SJSA1 (cell line): ENCODE data around the gene CDC42SE2. TPM values are rescaled to one million over a fixed set of nuclear protein-coding genes. Genes with fewer than 3 reads are reported as not detected.
"Not testable (repeated sequence)": the region's sequence is repeated elsewhere in the genome, so short reads cannot be mapped to it uniquely, and the experiment has no call there.

Experiments
- DNase-seq, 2 experiments: peaks; one replicate each; pipeline ENCODE4 v3.0.0-alpha.2; 2015 to 2020; ENCODE audit warnings: low spot score in 2 of 2, low read depth in 1 of 2
- H3K27ac ChIP-seq: fragments of 250-450 bp; sonication (Bioruptor Pico); 2 replicates; pipeline ENCODE4 v1.5.1; 2020; ENCODE audit warnings: mild to moderate bottlenecking, moderate library complexity
- H3K27me3 ChIP-seq: fragments of 250-450 bp; sonication (Bioruptor Pico); replicated peaks from 2 replicates; pipeline ENCODE4 v1.5.1; 2020; ENCODE audit warnings: mild to moderate bottlenecking, moderate library complexity
- H3K36me3 ChIP-seq: fragments of 250-450 bp; sonication (Bioruptor Pico); 2 replicates; pipeline ENCODE4 v1.5.1; 2020; ENCODE audit warnings: mild to moderate bottlenecking
- H3K4me1 ChIP-seq: fragments of 250-450 bp; sonication (Bioruptor Pico); replicated peaks from 2 replicates; pipeline ENCODE4 v1.6.1; 2021; ENCODE audit warnings: mild to moderate bottlenecking
- H3K4me3 ChIP-seq: fragments of 250-450 bp; sonication (Bioruptor Pico); 2 replicates; pipeline ENCODE4 v1.5.1; 2020; ENCODE audit warnings: mild to moderate bottlenecking
- H3K9me3 ChIP-seq: fragments of 250-450 bp; sonication (Bioruptor Pico); replicated peaks from 2 replicates; pipeline ENCODE4 v1.5.1; 2020; ENCODE audit warnings: mild to moderate bottlenecking
- total RNA-seq: library from RNA; depleted of rRNA; stranded (reverse); fragments of >200 nt; shearing (Covaris generic); gene quantifications from 2 replicates; pipeline ENCODE4 v1.2.3, GENCODE V29; 2014

Gene CDC42SE2
- total RNA-seq, 1 experiment from 2014 or later: 66.2 TPM

GRCh38 chr5:131393498-131393968, 129.7 kb downstream of the CDC42SE2 start:
- Histone ChIP-seq H3K4me1 (no peaks in the 10 kb centered on the region; the same call in 1 of the 2 replicates), H3K9me3 (no peaks in the 10 kb centered on the region), H3K4me3 (no peak overlapping the region), H3K27ac (no peak overlapping the region), H3K36me3 (peaks cover 68% of the 10 kb centered on the region), H3K27me3 (no peaks in the 10 kb centered on the region)
- no peak for DNase-seq

GRCh38 chr5:131394128-131394527, 130.3 kb downstream of the CDC42SE2 start:
- Histone ChIP-seq H3K9me3 (no peaks in the 10 kb centered on the region), H3K4me1 (no peaks in the 10 kb centered on the region; the same call in 1 of the 2 replicates), H3K27me3 (no peaks in the 10 kb centered on the region), H3K27ac (no peak overlapping the region), H3K36me3 (peaks cover 67% of the 10 kb centered on the region), H3K4me3 (no peak overlapping the region)
- DNase-seq: no peak

DNA sequence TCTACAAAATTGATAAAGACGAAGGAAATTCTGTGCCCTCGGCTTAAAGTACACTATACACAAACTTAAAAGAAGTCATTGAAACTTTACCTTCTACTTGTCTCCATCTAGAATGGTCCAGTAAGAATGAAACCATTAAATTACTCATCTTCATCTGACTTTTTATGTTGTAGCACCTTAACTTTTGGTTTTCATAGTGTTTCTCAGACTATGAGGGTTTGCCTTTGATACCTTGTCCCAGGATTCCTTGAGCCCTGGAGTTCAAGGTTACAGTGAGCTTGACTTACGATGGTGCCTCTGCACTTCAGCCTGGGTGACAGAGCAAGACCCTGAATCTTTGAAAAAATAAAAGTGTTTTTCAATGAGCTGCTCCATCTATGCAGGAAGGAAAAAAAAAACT, 132.2 kb downstream of the CDC42SE2 start:
- no peaks in the 10 kb centered on the region for H3K9me3 ChIP-seq
- peaks cover 70% of the 10 kb centered on the region for H3K36me3 ChIP-seq
- DNase-seq: no peak
- no peaks in the 10 kb centered on the region; the same call in 1 of the 2 replicates for H3K4me1 ChIP-seq
- no peak overlapping the region for H3K4me3 ChIP-seq
- no peaks in the 10 kb centered on the region for H3K27me3 ChIP-seq
- no peak overlapping the region for H3K27ac ChIP-seq

GRCh38 chr5:131396630-131397273, 132.9 kb downstream of the CDC42SE2 start:
- Histone ChIP-seq H3K27me3 (no peaks in the 10 kb centered on the region), H3K36me3 (peaks cover 66% of the 10 kb centered on the region), H3K4me3 (no peak overlapping the region), H3K9me3 (no peaks in the 10 kb centered on the region), H3K27ac (no peak overlapping the region), H3K4me1 (no peaks in the 10 kb centered on the region; the same call in 1 of the 2 replicates)
- no peak for DNase-seq

DNA sequence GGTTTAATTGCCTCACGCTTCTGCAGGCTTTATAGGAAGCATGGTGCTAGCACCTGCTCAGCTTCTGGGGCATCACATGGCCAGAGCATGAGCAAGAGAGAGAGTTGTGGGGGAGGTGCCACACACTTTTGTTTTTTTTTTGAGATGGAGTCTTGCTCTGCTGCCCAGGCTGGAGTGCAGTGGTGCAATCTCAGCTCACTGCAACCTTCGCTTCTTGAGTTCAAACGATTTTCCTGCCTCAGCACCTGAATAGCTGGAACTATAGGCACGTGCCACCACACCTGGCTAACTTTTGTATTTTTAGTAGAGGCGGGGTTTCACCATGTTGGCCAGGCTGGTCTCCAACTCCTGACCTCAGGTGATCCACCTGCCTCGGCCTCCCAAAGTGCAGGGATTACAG, 135.2 kb downstream of the CDC42SE2 start:
- H3K27ac ChIP-seq, H3K27me3 ChIP-seq, H3K4me1 ChIP-seq, H3K4me3 ChIP-seq, DNase-seq, H3K9me3 ChIP-seq: not testable (repeated sequence)
- H3K36me3 ChIP-seq: peaks cover 52% of the 10 kb centered on the region

GRCh38 chr5:131400585-131400984, 136.7 kb downstream of the CDC42SE2 start:
- Histone ChIP-seq H3K27me3 (no peaks in the 10 kb centered on the region), H3K9me3 (no peaks in the 10 kb centered on the region; the same call in 1 of the 2 replicates), H3K27ac (no peak overlapping the region), H3K4me1 (no peaks in the 10 kb centered on the region), H3K4me3 (no peak overlapping the region), H3K36me3 (peaks cover 40% of the 10 kb centered on the region)
- no peak for DNase-seq

DNA sequence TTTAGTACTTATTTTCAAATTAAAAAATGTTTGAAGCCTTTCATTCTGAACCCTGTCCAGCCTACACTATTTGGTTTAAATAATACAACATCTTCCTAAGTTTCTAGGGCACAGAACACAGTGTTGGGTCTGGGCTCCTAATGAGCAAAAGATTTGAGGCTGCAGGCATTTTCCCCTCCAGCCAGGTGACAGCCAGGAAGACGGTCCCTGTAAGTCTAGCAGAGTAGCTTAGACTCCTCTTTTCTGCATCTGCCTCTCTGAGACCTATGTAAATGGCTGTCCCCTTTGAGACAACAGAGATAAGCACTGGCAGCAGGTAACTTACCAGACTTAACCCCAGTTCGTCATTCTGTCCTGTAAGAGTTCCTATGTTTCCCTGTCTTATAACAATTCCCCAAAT, 141.8 kb downstream of the CDC42SE2 start:
- Histone ChIP-seq H3K4me1 (no peaks in the 10 kb centered on the region), H3K9me3 (no peaks in the 10 kb centered on the region; the same call in 1 of the 2 replicates), H3K4me3 (no peak overlapping the region), H3K27ac (no peak overlapping the region), H3K36me3 (peaks cover 20% of the 10 kb centered on the region), H3K27me3 (no peaks in the 10 kb centered on the region)
- DNase-seq: no peak

DNA sequence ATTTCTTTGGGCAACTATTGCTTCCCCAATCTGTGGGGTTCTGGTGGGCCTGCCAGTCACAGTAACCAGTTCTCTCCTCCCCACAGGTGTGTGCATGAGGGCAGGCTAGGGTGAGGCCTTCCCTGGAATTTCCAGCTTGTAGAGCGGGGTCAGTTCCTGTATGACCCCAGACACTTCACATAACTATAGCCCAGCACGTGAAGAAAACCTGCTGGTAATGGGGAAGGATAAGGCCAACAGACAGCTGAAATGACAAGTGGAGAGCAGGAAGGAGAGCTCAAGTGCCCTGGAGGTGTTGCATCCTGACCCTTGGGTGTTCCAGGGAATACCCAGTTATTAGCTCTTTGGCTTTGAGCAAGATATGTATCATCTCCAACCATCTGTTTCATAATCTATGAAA, 142.2 kb downstream of the CDC42SE2 start:
- H3K9me3 ChIP-seq: no peaks in the 10 kb centered on the region; the same call in 1 of the 2 replicates
- peaks cover 20% of the 10 kb centered on the region for H3K36me3 ChIP-seq
- no peak overlapping the region for H3K27ac ChIP-seq
- H3K4me1 ChIP-seq: no peaks in the 10 kb centered on the region
- no peak for DNase-seq
- H3K4me3 ChIP-seq: no peak overlapping the region
- H3K27me3 ChIP-seq: no peaks in the 10 kb centered on the region

GRCh38 chr5:131406975-131407638, 143.3 kb downstream of the CDC42SE2 start:
- H3K27me3 ChIP-seq: no peaks in the 10 kb centered on the region
- no peak overlapping the region for H3K4me3 ChIP-seq
- no peaks in the 10 kb centered on the region for H3K4me1 ChIP-seq
- H3K36me3 ChIP-seq: peaks cover 17% of the 10 kb centered on the region
- DNase-seq: no peak
- no peak overlapping the region for H3K27ac ChIP-seq
- H3K9me3 ChIP-seq: no peaks in the 10 kb centered on the region; the same call in 1 of the 2 replicates

GRCh38 chr5:131413605-131414559, 150.0 kb downstream of the CDC42SE2 start:
- Histone ChIP-seq H3K27ac (no peak overlapping the region), H3K27me3 (no peaks in the 10 kb centered on the region), H3K4me1 (no peaks in the 10 kb centered on the region), H3K9me3 (no peaks in the 10 kb centered on the region; the same call in 1 of the 2 replicates), H3K36me3 (no peaks in the 10 kb centered on the region), H3K4me3 (no peak overlapping the region)
- no peak for DNase-seq

DNA sequence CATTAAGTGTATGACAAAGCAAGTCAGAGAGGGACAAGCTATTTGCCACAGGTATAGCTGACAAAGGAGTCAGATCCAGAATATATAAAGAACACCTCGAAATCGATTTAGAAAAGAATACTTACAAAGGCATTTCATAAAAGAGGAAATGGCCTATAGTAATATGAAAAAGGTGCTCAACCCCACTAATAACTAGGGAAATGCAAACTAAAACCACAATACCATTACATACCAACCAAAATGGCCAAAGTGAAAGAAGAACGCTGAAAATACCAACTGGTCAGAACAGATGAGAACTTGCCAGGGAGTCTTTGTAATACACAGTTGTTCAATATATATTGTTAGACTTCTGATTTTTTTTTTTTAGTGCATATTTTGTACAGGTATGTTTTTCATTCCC, 152.9 kb downstream of the CDC42SE2 start:
- H3K27ac ChIP-seq: no peak overlapping the region
- no peaks in the 10 kb centered on the region; the same call in 1 of the 2 replicates for H3K36me3 ChIP-seq
- no peaks in the 10 kb centered on the region for H3K27me3 ChIP-seq
- H3K9me3 ChIP-seq: no peaks in the 10 kb centered on the region; the same call in 1 of the 2 replicates
- no peak for DNase-seq
- no peak overlapping the region for H3K4me3 ChIP-seq
- no peaks in the 10 kb centered on the region for H3K4me1 ChIP-seq

DNA sequence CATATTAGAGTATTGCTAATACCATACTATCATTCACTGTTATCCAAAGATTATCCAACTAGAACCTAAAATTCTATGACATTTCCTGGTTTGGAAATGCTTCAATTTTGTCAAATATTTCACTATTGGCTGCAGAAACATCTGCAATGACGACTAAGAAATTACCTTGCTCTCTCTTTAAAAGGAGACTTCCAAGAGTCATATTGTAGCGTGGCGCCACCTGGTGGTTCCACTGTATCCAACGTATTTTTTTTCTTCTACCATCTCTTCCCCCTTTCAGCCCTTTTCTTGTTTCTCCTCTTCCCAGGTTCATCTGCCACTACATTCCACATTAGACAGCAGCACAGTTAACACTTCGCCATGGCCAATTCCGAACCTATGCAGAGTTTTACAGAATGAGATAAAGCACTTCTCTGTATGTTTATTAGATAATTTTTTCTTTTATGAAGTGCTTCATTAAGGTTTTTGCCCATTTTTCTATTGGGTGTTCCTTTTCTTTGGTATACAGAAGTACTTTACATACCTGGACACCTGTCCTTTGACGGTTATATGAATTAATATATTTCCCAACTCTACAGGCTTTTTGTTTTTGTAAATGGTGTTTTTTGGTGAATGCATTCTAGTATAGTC, 153.5 kb downstream of the CDC42SE2 start:
- Histone ChIP-seq H3K27me3 (no peaks in the 10 kb centered on the region), H3K9me3 (no peaks in the 10 kb centered on the region; the same call in 1 of the 2 replicates), H3K4me3 (no peak overlapping the region), H3K27ac (no peak overlapping the region), H3K36me3 (peaks cover 4% of the 10 kb centered on the region; the same call in 1 of the 2 replicates), H3K4me1 (no peaks in the 10 kb centered on the region)
- peak; percentile 72 to 81 for DNase-seq

DNA sequence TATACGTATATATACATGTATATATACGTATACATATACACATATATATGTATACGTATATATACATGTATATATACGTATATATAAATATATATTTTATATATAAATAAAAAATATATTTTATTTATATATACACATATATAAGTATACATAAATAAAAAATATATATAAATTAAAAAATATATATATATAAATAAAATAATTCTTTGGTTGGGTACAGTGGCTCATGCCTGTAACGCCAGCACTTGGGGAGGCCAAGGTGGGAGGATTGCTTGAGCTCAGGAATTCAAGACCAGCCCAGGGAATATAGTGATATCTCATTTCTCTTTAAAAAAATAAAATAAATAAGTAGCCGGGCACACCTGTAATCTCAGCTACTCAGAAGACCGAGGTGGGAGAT, 155.0 kb downstream of the CDC42SE2 start:
- Histone ChIP-seq H3K27me3 (no peaks in the 10 kb centered on the region), H3K4me3 (no peak overlapping the region), H3K9me3 (no peaks in the 10 kb centered on the region; the same call in 1 of the 2 replicates), H3K36me3 (peaks cover 4% of the 10 kb centered on the region; the same call in 1 of the 2 replicates), H3K27ac (no peak overlapping the region), H3K4me1 (no peaks in the 10 kb centered on the region)
- no peak for DNase-seq
